Mucosa of stomach (tissue), 1 donor: ENCODE results near the gene COMMD9.

ENCODE experiments used
- H3K27me3 ChIP-seq: one replicate; pipeline ENCODE4 v1.7.0; 2013; ENCODE audit warnings: mild to moderate bottlenecking, low read length; ENCODE audit not compliant: control insufficient read depth, insufficient read depth
- H3K36me3 ChIP-seq: one replicate; pipeline ENCODE4 v1.7.0; 2013; ENCODE audit warnings: low read length; ENCODE audit not compliant: control insufficient read depth, insufficient read depth
- H3K4me1 ChIP-seq: one replicate; pipeline ENCODE4 v1.7.0; 2013; ENCODE audit warnings: mild to moderate bottlenecking, low read length; ENCODE audit not compliant: control insufficient read depth, insufficient read depth
- H3K4me3 ChIP-seq: one replicate; pipeline ENCODE4 v1.7.0; 2013; ENCODE audit warnings: low read length
- H3K9ac ChIP-seq: one replicate; pipeline ENCODE4 v1.7.0; 2013; ENCODE audit warnings: mild to moderate bottlenecking, low read length, moderate library complexity
- H3K9me3 ChIP-seq: one replicate; pipeline ENCODE4 v1.7.0; 2013; ENCODE audit warnings: mild to moderate bottlenecking, low read length, moderate library complexity; ENCODE audit not compliant: control insufficient read depth
- donor health status: Pancreatic carcinoma.

The COMMD9 gene

DNA sequence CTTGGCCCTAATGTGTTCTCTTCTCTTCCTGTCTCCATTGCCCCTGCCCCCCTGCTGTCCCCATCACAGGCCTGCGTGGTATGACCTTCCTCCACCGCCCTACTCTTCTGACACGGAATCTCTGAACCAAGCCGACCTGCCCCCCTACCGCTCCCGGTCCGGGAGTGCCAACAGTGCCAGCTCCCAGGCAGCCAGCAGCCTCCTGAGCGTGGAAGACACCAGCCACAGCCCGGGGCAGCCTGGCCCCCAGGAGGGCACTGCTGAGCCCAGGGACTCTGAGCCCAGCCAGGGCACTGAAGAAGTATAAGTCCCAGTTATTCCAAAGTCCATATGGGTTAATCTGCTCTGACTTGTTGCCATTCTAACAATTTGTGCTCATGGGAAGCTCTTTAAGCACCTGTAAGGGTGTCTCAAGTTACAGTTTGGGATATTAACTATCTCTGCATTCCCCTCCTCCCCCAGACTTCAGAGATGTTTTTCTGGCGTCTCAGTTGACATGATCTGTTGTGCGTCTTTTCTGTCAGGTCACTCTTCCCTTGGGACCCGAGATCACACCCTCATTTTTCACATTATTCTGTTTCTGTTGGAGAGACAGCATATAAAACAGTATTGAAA lies 60.0 kb downstream of the COMMD9 start:
- no peak overlapping the region for H3K4me3 ChIP-seq
- no peak overlapping the region for H3K9ac ChIP-seq
- no peaks in the 10 kb centered on the region for H3K27me3 ChIP-seq
- H3K4me1 ChIP-seq = no peaks in the 10 kb centered on the region
- no peaks in the 10 kb centered on the region for H3K36me3 ChIP-seq
- no peaks in the 10 kb centered on the region for H3K9me3 ChIP-seq

DNA sequence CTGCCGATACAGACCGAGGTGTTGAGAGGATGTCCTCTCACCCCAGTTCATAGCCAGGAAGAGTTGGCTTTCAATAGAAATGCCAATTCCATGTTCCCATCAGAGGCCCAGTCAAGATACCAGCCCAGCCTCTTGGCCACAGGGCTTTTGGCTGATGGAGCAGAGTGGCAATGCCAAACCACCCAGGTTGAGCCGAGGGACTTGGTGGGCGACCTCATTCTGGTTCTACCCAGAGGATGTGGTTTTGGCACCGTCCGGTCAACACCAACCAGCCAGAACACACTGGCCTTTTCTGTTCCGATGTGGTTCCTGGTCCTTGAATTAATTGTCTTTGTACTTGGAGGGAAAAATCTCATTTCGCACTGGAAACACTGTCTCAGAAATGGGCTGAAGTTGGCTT lies 60.5 kb downstream of the COMMD9 start:
- no peaks in the 10 kb centered on the region for H3K27me3 ChIP-seq

GRCh38 chr11:36227044-36227443 lies 62.2 kb downstream of the COMMD9 start:
- H3K4me1 ChIP-seq = no peaks in the 10 kb centered on the region
- no peak overlapping the region for H3K4me3 ChIP-seq
- no peak overlapping the region for H3K9ac ChIP-seq
- no peaks in the 10 kb centered on the region for H3K36me3 ChIP-seq
- H3K9me3 ChIP-seq = no peaks in the 10 kb centered on the region
- no peaks in the 10 kb centered on the region for H3K27me3 ChIP-seq

More for the DNA sequence above, 60.5 kb downstream of the COMMD9 start:
- no peaks in the 10 kb centered on the region for H3K9me3 ChIP-seq
- H3K4me3 ChIP-seq = no peak overlapping the region
- H3K36me3 ChIP-seq = no peaks in the 10 kb centered on the region
- H3K9ac ChIP-seq = no peak overlapping the region
- no peaks in the 10 kb centered on the region for H3K4me1 ChIP-seq

DNA sequence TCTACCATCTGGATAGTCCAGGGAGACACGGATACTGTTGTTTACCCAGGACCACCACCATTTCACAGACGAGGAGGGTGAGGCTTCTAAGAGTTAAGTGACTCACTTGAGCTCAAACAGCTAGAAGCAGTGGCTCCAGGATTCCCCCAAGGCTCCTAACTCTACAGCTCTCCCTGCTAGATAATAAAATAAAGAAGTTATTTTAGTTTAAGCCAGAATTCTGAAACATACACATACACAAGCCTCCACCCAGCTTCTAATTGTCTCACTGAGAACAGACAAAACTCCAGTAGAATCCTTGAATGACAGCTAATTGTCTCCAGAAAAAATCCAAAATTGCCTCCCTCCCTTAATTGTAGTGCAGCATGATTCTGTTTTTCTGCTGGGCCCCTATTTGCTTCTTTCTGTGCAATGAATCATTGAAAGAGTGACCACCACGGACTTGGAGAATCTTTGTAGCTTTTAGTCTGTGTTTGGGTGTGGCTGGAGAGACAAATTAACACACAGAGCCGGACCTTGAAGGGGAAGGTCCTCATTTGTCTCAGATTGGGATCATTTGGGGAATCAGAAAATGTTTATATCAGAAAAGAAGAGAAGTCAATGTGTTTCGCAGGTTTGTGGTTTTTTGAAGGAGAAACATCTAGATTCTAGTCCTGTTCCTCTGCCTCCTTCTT lies 64.9 kb downstream of the COMMD9 start:
- Histone ChIP-seq H3K9ac (no peak overlapping the region), H3K27me3 (no peaks in the 10 kb centered on the region), H3K9me3 (no peaks in the 10 kb centered on the region)

GRCh38 chr11:36222831-36223635 lies 66.2 kb downstream of the COMMD9 start:
- H3K36me3 ChIP-seq = no peaks in the 10 kb centered on the region
- no peaks in the 10 kb centered on the region for H3K9me3 ChIP-seq
- H3K27me3 ChIP-seq = no peaks in the 10 kb centered on the region
- no peak overlapping the region for H3K9ac ChIP-seq
- H3K4me3 ChIP-seq = no peak overlapping the region
- no peaks in the 10 kb centered on the region for H3K4me1 ChIP-seq

More for the DNA sequence above, 64.9 kb downstream of the COMMD9 start:
- no peak overlapping the region for H3K4me3 ChIP-seq
- H3K4me1 ChIP-seq = no peaks in the 10 kb centered on the region
- H3K36me3 ChIP-seq = no peaks in the 10 kb centered on the region
